ENCODE measurements around the gene XXYLT1. TPM values are rescaled to one million over a fixed set of nuclear protein-coding genes. Genes with fewer than 3 reads are reported as not detected.

Gene XXYLT1
- total and polyA plus RNA-seq, 9 of the 15 experiments (the other 6 are each of a cell fraction or from before 2014, with no cell fraction given) = 1.9 to 18.9 (median 15.0) TPM

- TF ChIP-seq HNRNPK (IDR thresholded peaks at IDR 0.05; ENCODE audit: low read depth, low read length, poor library complexity, severe bottlenecking) = no peak
- peak; percentile 86 for TF ChIP-seq NBN (IDR thresholded peaks at IDR 0.05; ENCODE audit: low read depth)
- no peak for TF ChIP-seq E2F5 (CRISPR knock-in tag; IDR thresholded peaks at IDR 0.05)
- no peak for TF ChIP-seq CREBBP (IDR thresholded peaks at IDR 0.05; ENCODE audit: low read depth, low read length)
- TF ChIP-seq CXXC5 (CRISPR knock-in tag; IDR thresholded peaks at IDR 0.05) = peak; percentile 68
- no peak for TF ChIP-seq ZFP1 (CRISPR knock-in tag; IDR thresholded peaks at IDR 0.05)
- peak; percentile 75 for TF ChIP-seq MYNN (IDR thresholded peaks at IDR 0.05)
- no peak for TF ChIP-seq MYNN (CRISPR knock-in tag; IDR thresholded peaks at IDR 0.05)
- TF ChIP-seq, protein P1, sequence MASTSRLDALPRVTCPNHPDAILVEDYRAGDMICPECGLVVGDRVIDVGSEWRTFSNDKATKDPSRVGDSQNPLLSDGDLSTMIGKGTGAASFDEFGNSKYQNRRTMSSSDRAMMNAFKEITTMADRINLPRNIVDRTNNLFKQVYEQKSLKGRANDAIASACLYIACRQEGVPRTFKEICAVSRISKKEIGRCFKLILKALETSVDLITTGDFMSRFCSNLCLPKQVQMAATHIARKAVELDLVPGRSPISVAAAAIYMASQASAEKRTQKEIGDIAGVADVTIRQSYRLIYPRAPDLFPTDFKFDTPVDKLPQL (IDR thresholded peaks at IDR 0.05; ENCODE audit: extremely low read depth, insufficient read length) = no peak
- TF ChIP-seq TEAD1 (CRISPR knock-in tag; IDR thresholded peaks at IDR 0.05) = peak in 1 of 2 experiments; percentile 4; a peak in 1 of 4 replicates
- no peak for TF ChIP-seq E2F1 (CRISPR knock-in tag; IDR thresholded peaks at IDR 0.05)
- TF ChIP-seq RBM39 (optimal IDR thresholded peaks at IDR 0.05; ENCODE audit: low read depth, low read length) = no peak
- TF ChIP-seq, protein P2, sequence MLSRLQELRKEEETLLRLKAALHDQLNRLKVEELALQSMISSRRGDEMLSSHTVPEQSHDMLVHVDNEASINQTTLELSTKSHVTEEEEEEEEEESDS (CRISPR knock-in tag; IDR thresholded peaks at IDR 0.05) = no peak
- 0 out of 2 replicates have a peak, but pooled peaks have one; percentile 7 for TF ChIP-seq ILK (tag; IDR thresholded peaks at IDR 0.05; ENCODE audit: borderline replicate concordance, low read depth)
- no peak for TF ChIP-seq ZC3H11A (IDR thresholded peaks at IDR 0.05; ENCODE audit: low read depth, low read length)
- no peak for TF ChIP-seq ZNF696 (CRISPR knock-in tag; conservative IDR thresholded peaks at IDR 0.05)
- TF ChIP-seq XRCC5 (IDR thresholded peaks at IDR 0.05; ENCODE audit: low read depth, low read length) = no peak
- TF ChIP-seq TCF7 (IDR thresholded peaks at IDR 0.05; ENCODE audit: borderline replicate concordance) = no peak
- TF ChIP-seq LCOR (CRISPR knock-in tag; IDR thresholded peaks at IDR 0.05) = 0 out of 2 replicates have a peak, but pooled peaks have one; percentile 55
- 0 out of 2 replicates have a peak, but pooled peaks have one; percentile 31 for TF ChIP-seq POLR2AphosphoS5 (IDR thresholded peaks at IDR 0.05; ENCODE audit: control insufficient read depth, insufficient read depth, low read depth, low read length)
- 0 out of 2 replicates have a peak, but pooled peaks have one; percentile 4 for TF ChIP-seq SMAD3 (CRISPR knock-in tag; conservative IDR thresholded peaks at IDR 0.05)
- no peak for TF ChIP-seq TARDBP (IDR thresholded peaks at IDR 0.05)
- no peak for TF ChIP-seq ZNF507 (tag; conservative IDR thresholded peaks at IDR 0.05)
- TF ChIP-seq PCBP2 (IDR thresholded peaks at IDR 0.05; ENCODE audit: low read depth, low read length, poor library complexity, severe bottlenecking) = no peak
- TF ChIP-seq BACH1 (tag; IDR thresholded peaks at IDR 0.05) = no peak
These were observed 120.5 kb downstream of the XXYLT1 start (continued) for GRCh38 chr3:195150181-195151118.

Data from K562 (cell line).